ENCODE results near the gene CLPTM1L. TPM values are rescaled to one million over a fixed set of nuclear protein-coding genes. Genes with fewer than 3 reads are reported as not detected.

CLPTM1L gene
- total RNA-seq, 1 donor from 2014 or later = 74.8 TPM

DNA sequence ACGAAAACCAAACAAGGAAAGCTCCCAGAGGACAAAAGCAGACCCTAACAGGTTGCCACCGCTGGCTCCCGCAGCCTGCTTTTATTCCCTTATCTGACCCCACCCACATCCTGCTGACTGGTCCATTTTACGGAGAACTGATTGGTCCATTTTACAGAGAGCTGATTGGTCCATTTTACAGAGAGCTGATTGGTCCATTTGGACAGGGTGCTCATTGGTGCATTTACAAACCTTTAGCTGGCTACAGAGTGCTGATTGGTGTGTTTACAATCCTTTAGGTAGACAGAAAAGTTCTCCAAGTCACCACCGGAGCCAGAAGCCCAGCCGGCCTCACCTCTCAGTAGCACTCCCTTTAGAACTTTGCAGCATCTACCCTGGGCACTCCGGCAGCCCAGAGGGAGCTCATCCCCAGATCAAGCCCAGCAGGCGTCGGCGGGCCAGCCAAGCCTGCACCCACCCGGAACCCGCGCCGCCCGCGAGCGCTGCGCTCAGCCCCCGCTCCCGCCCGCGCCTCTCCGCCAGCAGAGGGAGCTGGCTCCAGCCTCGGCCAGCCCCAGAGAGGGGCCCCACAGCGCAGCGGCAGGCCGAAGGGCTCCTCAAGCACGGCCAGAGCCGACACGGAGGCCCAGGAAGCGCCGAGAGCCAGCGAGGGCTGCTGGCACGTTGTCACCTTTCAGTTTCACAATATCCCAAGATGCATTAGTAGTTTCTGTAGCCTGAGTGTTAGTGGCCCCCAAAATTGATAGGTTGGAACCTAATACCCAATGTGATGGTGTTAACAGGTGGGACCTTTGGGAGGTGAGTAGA lies 35.3 kb upstream of the CLPTM1L start:
- H3K4me3 Mint-ChIP-seq = no peak overlapping the region
- no peaks in the 10 kb centered on the region for H3F3A ChIP-seq (ENCODE audit: low read depth)
- H3K27ac Mint-ChIP-seq = no peak overlapping the region

DNA sequence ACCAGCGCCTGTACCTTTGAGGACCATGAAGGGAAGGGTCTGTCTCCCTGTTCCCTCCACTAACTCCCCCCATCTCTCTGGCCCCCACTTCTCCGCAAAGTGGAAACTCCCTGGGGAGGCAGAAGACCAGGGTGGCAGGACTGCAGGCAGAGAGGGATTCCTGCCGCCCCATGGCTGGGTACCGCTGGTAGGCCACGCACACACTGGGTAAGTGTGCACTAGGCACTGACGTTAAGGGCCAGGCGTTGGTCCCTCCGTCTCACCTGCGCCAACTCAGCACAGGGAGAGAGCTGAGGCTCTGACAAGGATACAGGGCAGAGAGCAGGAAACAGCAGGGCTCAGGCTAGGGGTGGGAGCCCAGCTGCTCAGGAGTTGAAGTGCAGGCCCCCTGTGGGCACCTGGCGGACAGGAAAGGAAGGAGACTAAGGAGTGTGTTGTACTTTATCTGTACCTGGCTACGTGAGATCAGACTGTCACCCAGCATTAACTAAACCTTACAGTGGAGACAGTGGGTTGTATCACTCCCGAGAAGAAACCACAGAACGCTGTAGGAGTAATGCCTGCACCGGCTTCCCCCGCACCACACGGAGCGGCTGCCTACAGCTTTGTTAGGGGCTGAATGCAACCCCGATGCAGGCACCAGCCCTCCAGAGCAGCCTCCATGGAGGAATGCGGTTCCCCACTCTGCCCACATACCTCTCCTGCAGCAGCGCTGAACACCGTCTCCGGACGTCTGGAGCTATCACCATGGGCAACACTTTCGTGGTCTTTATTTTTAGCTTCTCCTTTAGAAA lies 34.2 kb upstream of the CLPTM1L start:
- no peak for TF ChIP-seq EZH2 (IDR thresholded peaks at IDR 0.05)
- TF ChIP-seq, protein P1, sequence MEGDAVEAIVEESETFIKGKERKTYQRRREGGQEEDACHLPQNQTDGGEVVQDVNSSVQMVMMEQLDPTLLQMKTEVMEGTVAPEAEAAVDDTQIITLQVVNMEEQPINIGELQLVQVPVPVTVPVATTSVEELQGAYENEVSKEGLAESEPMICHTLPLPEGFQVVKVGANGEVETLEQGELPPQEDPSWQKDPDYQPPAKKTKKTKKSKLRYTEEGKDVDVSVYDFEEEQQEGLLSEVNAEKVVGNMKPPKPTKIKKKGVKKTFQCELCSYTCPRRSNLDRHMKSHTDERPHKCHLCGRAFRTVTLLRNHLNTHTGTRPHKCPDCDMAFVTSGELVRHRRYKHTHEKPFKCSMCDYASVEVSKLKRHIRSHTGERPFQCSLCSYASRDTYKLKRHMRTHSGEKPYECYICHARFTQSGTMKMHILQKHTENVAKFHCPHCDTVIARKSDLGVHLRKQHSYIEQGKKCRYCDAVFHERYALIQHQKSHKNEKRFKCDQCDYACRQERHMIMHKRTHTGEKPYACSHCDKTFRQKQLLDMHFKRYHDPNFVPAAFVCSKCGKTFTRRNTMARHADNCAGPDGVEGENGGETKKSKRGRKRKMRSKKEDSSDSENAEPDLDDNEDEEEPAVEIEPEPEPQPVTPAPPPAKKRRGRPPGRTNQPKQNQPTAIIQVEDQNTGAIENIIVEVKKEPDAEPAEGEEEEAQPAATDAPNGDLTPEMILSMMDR (IDR thresholded peaks at IDR 0.05) = no peak
- no peak for TF ChIP-seq EZH2phosphoT487 (IDR thresholded peaks at IDR 0.05)
- Histone ChIP-seq H3K79me2 (ENCODE audit: low read depth) (no peaks in the 10 kb centered on the region), H3K27me3 (peaks cover 57% of the 10 kb centered on the region), H3K4me3 (no peak overlapping the region), H3F3A (ENCODE audit: low read depth) (no peaks in the 10 kb centered on the region), H4K20me1 (ENCODE audit: low read depth) (no peaks in the 10 kb centered on the region), H3K9me3 (ENCODE audit: low read depth) (peaks cover 4% of the 10 kb centered on the region), H3K27ac (no peak overlapping the region), H3K36me3 (no peaks in the 10 kb centered on the region), H3K9ac (no peak overlapping the region), H3K4me1 (peaks cover 4% of the 10 kb centered on the region), H2AFZ (replicated peaks) (no peak overlapping the region), H3K4me2 (no peak overlapping the region)
- Mint-ChIP-seq H3K36me3 (no peaks in the 10 kb centered on the region), H3K9me3 (peaks cover 19% of the 10 kb centered on the region), H3K27ac (no peak overlapping the region), H3K27me3 (ENCODE audit: insufficient read depth, low read depth) (peaks cover 34% of the 10 kb centered on the region), H3K4me1 (no peaks in the 10 kb centered on the region), H3K4me3 (no peak overlapping the region)
- no peak for DNase-seq (ENCODE audit: low spot score)

More for the DNA sequence above, 35.3 kb upstream of the CLPTM1L start:
- Mint-ChIP-seq H3K36me3 (no peaks in the 10 kb centered on the region), H3K9me3 (peaks cover 19% of the 10 kb centered on the region), H3K4me1 (peaks cover 1% of the 10 kb centered on the region), H3K27me3 (ENCODE audit: insufficient read depth, low read depth) (peaks cover 43% of the 10 kb centered on the region)
- Histone ChIP-seq H3K4me1 (peaks cover 4% of the 10 kb centered on the region), H3K27me3 (peaks cover 69% of the 10 kb centered on the region), H4K20me1 (ENCODE audit: low read depth) (no peaks in the 10 kb centered on the region), H3K36me3 (no peaks in the 10 kb centered on the region), H3K79me2 (ENCODE audit: low read depth) (no peaks in the 10 kb centered on the region), H3K9ac (no peak overlapping the region), H3K27ac (no peak overlapping the region), H3K4me2 (no peak overlapping the region), H3K9me3 (ENCODE audit: low read depth) (peaks cover 4% of the 10 kb centered on the region), H3K4me3 (peak overlapping the region; percentile 14), H2AFZ (replicated peaks) (peak overlapping the region; percentile 77)
- DNase-seq (ENCODE audit: low spot score) = peak; percentile 81
- TF ChIP-seq, protein P1 (IDR thresholded peaks at IDR 0.05) = peak; percentile 85
- peak; percentile 40 for TF ChIP-seq EZH2 (IDR thresholded peaks at IDR 0.05)
- TF ChIP-seq EZH2phosphoT487 (IDR thresholded peaks at IDR 0.05) = no peak

DNA sequence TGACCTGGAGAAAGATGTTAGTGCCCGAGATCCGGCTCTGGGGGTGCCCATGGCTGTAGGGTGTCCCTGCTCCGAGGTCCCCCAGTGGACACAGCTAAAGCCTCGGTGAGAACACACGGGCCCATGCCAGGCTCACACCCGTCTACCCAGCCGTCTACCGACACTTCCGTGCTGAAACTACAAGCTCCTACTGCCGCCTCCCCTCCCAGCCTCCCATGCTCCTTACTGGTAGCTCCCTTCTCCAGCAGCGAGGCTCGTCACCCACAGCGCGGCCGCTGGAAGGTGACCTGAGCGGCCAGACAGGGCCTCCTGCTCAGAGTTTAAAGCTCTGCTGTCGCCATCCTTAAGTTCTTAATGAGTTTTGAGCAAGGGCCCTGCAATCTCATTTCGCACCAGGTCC lies 33.2 kb upstream of the CLPTM1L start:
- Mint-ChIP-seq H3K27ac (no peak overlapping the region), H3K9me3 (peaks cover 19% of the 10 kb centered on the region), H3K4me1 (no peaks in the 10 kb centered on the region), H3K4me3 (no peak overlapping the region), H3K27me3 (ENCODE audit: insufficient read depth, low read depth) (peaks cover 33% of the 10 kb centered on the region), H3K36me3 (no peaks in the 10 kb centered on the region)
- Histone ChIP-seq H3K79me2 (ENCODE audit: low read depth) (no peaks in the 10 kb centered on the region), H4K20me1 (ENCODE audit: low read depth) (no peaks in the 10 kb centered on the region), H2AFZ (replicated peaks) (no peak overlapping the region), H3K27ac (no peak overlapping the region), H3K4me1 (peaks cover 4% of the 10 kb centered on the region), H3K9me3 (ENCODE audit: low read depth) (peaks cover 4% of the 10 kb centered on the region), H3K27me3 (peaks cover 47% of the 10 kb centered on the region), H3K4me2 (no peak overlapping the region), H3K4me3 (no peak overlapping the region), H3K36me3 (no peaks in the 10 kb centered on the region), H3K9ac (no peak overlapping the region), H3F3A (ENCODE audit: low read depth) (no peaks in the 10 kb centered on the region)
- no peak for TF ChIP-seq EZH2 (IDR thresholded peaks at IDR 0.05)
- no peak for TF ChIP-seq EZH2phosphoT487 (IDR thresholded peaks at IDR 0.05)
- TF ChIP-seq, protein P1 (IDR thresholded peaks at IDR 0.05) = no peak
- DNase-seq (ENCODE audit: low spot score) = no peak

All from neural progenitor cell (in vitro differentiated cells).